PC-3 (cell line): ENCODE data around the gene NIPBL. TPM values are rescaled to one million over a fixed set of nuclear protein-coding genes. Genes with fewer than 3 reads are reported as not detected.

Experiments
- ATAC-seq: fragments of 200-7000 bp; cut with Tn5 transposase; 2 replicates; pipeline ENCODE4 v1.9.1; 2020; ENCODE audit warnings: mild to moderate bottlenecking, moderate library complexity
- Bru-seq: library from RNA; stranded (reverse); fragments of 400-500 nt; gene quantifications from one replicate; lab custom pipeline; 2021; lab: Mats Ljungman, UMichigan
- BruChase-seq, 2 experiments: library from RNA; stranded (reverse); fragments of 400-500 nt; gene quantifications; one replicate each; lab custom pipeline; 2021; lab: Mats Ljungman, UMichigan
- BruUV-seq: library from RNA; stranded (reverse); fragments of 400-500 nt; replicated peaks from 2 replicates; lab custom pipeline; 2021; lab: Mats Ljungman, UMichigan
- CTCF ChIA-PET: fragments of 300-600 bp; sonication (Branson Sonifier 250); formaldehyde crosslinking; loops from one replicate; lab custom pipeline; 2022; ENCODE audit warnings: antibody characterized with exemption; lab: Charles Lee
- POLR2A ChIA-PET: fragments of 300-600 bp; sonication (Branson Sonifier 250); formaldehyde crosslinking; loops from one replicate; lab custom pipeline; 2022; ENCODE audit warnings: antibody characterized with exemption; ENCODE audit not compliant: unreplicated experiment; lab: Charles Lee
- DNase-seq: peaks from one replicate; pipeline ENCODE4 v3.0.0-alpha.2; 2015
- H2AFZ ChIP-seq: fragments of 300-600 bp; sonication (generic); 2 replicates; pipeline ENCODE4 v1.6.0; 2016; ENCODE audit warnings: antibody characterized with exemption, low read length
- H3F3A ChIP-seq: fragments of 300-600 bp; sonication (generic); one replicate; pipeline ENCODE4 v1.6.0; 2017; ENCODE audit warnings: antibody characterized with exemption, low read length, control low read depth, mild to moderate bottlenecking; ENCODE audit not compliant: unreplicated experiment
- H3K27ac ChIP-seq: fragments of 300-600 bp; sonication (generic); 2 replicates; pipeline ENCODE4 v1.5.1; 2016; ENCODE audit warnings: mild to moderate bottlenecking, low read length
- H3K27me3 ChIP-seq: fragments of 300-600 bp; sonication (generic); 2 replicates; pipeline ENCODE4 v1.6.1; 2016; ENCODE audit warnings: low read length, mixed read lengths
- H3K36me3 ChIP-seq: fragments of 300-600 bp; sonication (generic); 2 replicates; pipeline ENCODE4 v1.6.1; 2016; ENCODE audit warnings: low read depth, mixed run types, low read length, mixed read lengths
- H3K4me1 ChIP-seq: fragments of 300-600 bp; sonication (generic); 2 replicates; pipeline ENCODE4 v1.5.1; 2016; ENCODE audit warnings: low read length; ENCODE audit not compliant: insufficient read depth
- H3K4me2 ChIP-seq: fragments of 300-600 bp; sonication (generic); 2 replicates; pipeline ENCODE4 v1.6.0; 2016; ENCODE audit warnings: low read length
- H3K4me3 ChIP-seq: fragments of 300-600 bp; sonication (generic); 2 replicates; pipeline ENCODE4 v1.5.1; 2016; ENCODE audit warnings: mild to moderate bottlenecking, low read length, mixed read lengths
- H3K79me2 ChIP-seq: fragments of 300-600 bp; sonication (generic); 2 replicates; pipeline ENCODE4 v1.6.1; 2017; ENCODE audit warnings: low read length, mixed read lengths
- H3K9ac ChIP-seq: fragments of 300-600 bp; sonication (generic); 2 replicates; pipeline ENCODE4 v1.6.0; 2016; ENCODE audit warnings: mild to moderate bottlenecking, low read length
- H3K9me2 ChIP-seq: fragments of 300-600 bp; sonication (generic); replicated peaks from 2 replicates; pipeline ENCODE4 v1.6.1; 2016; ENCODE audit warnings: mixed run types, low read length, mixed read lengths
- H3K9me3 ChIP-seq: fragments of 300-600 bp; sonication (generic); 2 replicates; pipeline ENCODE4 v1.6.1; 2016; ENCODE audit warnings: low read length, mixed read lengths
- H4K20me1 ChIP-seq: fragments of 300-600 bp; sonication (generic); 2 replicates; pipeline ENCODE4 v1.6.1; 2016; ENCODE audit warnings: low read length, mixed read lengths
- CTCF ChIP-seq: fragments of 300-600 bp; sonication (generic); conservative IDR thresholded peaks from 2 replicates; pipeline ENCODE4 v1.5.1; 2017; ENCODE audit warnings: antibody characterized with exemption, low read depth, mild to moderate bottlenecking, low read length
- EZH2 ChIP-seq: fragments of 300-600 bp; sonication (generic); IDR thresholded peaks from one replicate; pipeline ENCODE4 v1.6.1; 2017; ENCODE audit warnings: antibody characterized with exemption, mild to moderate bottlenecking, low read length; ENCODE audit not compliant: unreplicated experiment
- EZH2phosphoT487 ChIP-seq: fragments of 300-600 bp; sonication (generic); IDR thresholded peaks from 2 replicates; pipeline ENCODE4 v1.6.1; 2018; ENCODE audit warnings: mild to moderate bottlenecking, antibody characterized with exemption, low read length, borderline replicate concordance
- intact Hi-C: fragments of 100-400 bp; cut with micrococcal nuclease; formaldehyde crosslinking; loops from 2 replicates; pipeline ENCODE4 v1.9.0; 2023
- long read RNA-seq: library from polyadenylated mRNA; unstranded; transcript quantifications from one replicate; pipeline ENCODE4 v2.0.0, GENCODE V29; 2021; ENCODE audit not compliant: unreplicated experiment
- total RNA-seq: library from RNA; depleted of rRNA; stranded (reverse); fragments of >200 nt; gene quantifications from 2 replicates; pipeline ENCODE4 v1.2.3, GENCODE V29; 2014; rRNA removed

Gene NIPBL
- total RNA-seq (16.8 and 24.8 TPM in 2 replicates), Bru-seq, nascent RNA (percentile 90 among the genes with signal in this experiment), BruChase-seq, experiment 1, labeled RNA remaining after a 6-hour chase (percentile 82 among the genes with signal in this experiment), BruChase-seq, experiment 2, labeled RNA remaining after a 2-hour chase (percentile 87 among the genes with signal in this experiment)
- long read RNA-seq, partial matches to known transcripts: 53 of 59 reads
- long read RNA-seq, other reads (novel, unspliced or antisense): 6 of 59 reads

- H3K4me2 ChIP-seq: peak within 1 kb of the TSS; percentile 98
- intact Hi-C loops: loop anchor here (5.0 kb wide), 1 partner anchor 841 kb away; no protein-coding TSS in a partner anchor
- POLR2A ChIA-PET: no interaction called here
- peak within 1 kb of the TSS; percentile 96 for H2AFZ ChIP-seq
- no peaks in the 10 kb centered on the region for H3K36me3 ChIP-seq
- CTCF ChIA-PET: interaction anchor here (1.1 to 1.6 kb wide), 2 partner anchors 41 to 129 kb away, joined by 3 to 4 read pairs; no protein-coding TSS in a partner anchor
- H3K9me2 ChIP-seq: no peaks in the 10 kb centered on the region
- H3F3A ChIP-seq: no peaks in the 10 kb centered on the region
- TF ChIP-seq EZH2phosphoT487: no peak
- TF ChIP-seq CTCF: no peak
- TF ChIP-seq EZH2: no peak
- DNase-seq (peak; percentile 94), ATAC-seq (peak; percentile 61)
- H3K79me2 ChIP-seq: peaks cover 97% of the 10 kb centered on the region
- H3K9me3 ChIP-seq: no peaks in the 10 kb centered on the region
- peak within 1 kb of the TSS; percentile 96 for H3K9ac ChIP-seq
- peaks cover 41% of the 10 kb centered on the region for H3K4me1 ChIP-seq
- peaks cover 49% of the 10 kb centered on the region for H4K20me1 ChIP-seq
- no TSS peak for BruUV-seq
- H3K4me3 ChIP-seq: peak within 1 kb of the TSS; percentile 87
- peak within 1 kb of the TSS; percentile 79 for H3K27ac ChIP-seq
- H3K27me3 ChIP-seq: no peaks in the 10 kb centered on the region
Observed at GRCh38 chr5:36876299-36876964, at the start of gene NIPBL. Gene NIPBL (plus strand): TSS chr5:36876769. CDS start chr5:36953697, 76,928 bp downstream.

- Histone ChIP-seq H3K79me2 (no peaks in the 10 kb centered on the region), H3K9me2 (no peaks in the 10 kb centered on the region), H4K20me1 (no peaks in the 10 kb centered on the region), H3K27me3 (peaks cover 67% of the 10 kb centered on the region), H3K9me3 (no peaks in the 10 kb centered on the region), H3K9ac (no peak overlapping the region), H3K4me2 (no peak overlapping the region), H2AFZ (no peak overlapping the region), H3K36me3 (no peaks in the 10 kb centered on the region), H3K4me1 (no peaks in the 10 kb centered on the region), H3F3A (no peaks in the 10 kb centered on the region), H3K27ac (no peak overlapping the region), H3K4me3 (no peak overlapping the region)
- CTCF ChIA-PET: no interaction called here
- no peak for ATAC-seq
- TF ChIP-seq EZH2: no peak
- no peak for TF ChIP-seq EZH2phosphoT487
- TF ChIP-seq CTCF: no peak
- POLR2A ChIA-PET: no interaction called here
- no peak for DNase-seq
- BruUV-seq: no TSS peak
- intact Hi-C loops: no loop called here
Observed at GRCh38 chr5:36832274-36832673, 44.3 kb upstream of the NIPBL start.
